H1 (cell line): ENCODE results near the gene MRFAP1. TPM values are rescaled to one million over a fixed set of nuclear protein-coding genes. Genes with fewer than 3 reads are reported as not detected.

ENCODE experiments used
- CTCF ChIA-PET: fragments of 300-600 bp; sonication (Branson Sonifier 250); formaldehyde crosslinking; loops from one replicate; lab custom pipeline; 2021; ENCODE audit not compliant: partially characterized antibody; lab: Charles Lee
- POLR2A ChIA-PET: fragments of 300-600 bp; sonication (Branson Sonifier 250); formaldehyde crosslinking; loops from one replicate; lab custom pipeline; 2021; ENCODE audit warnings: inconsistent platforms; ENCODE audit not compliant: partially characterized antibody; lab: Charles Lee
- DNase-seq, 2 experiments: peaks; one replicate each; pipeline versions ENCODE4 v3.0.0 to v3.0.0-alpha.2; 2010 to 2022; ENCODE audit warnings: low spot score in 2 of 2, low read depth in 1 of 2, mixed read lengths in 1 of 2
- FAIRE-seq: peaks from 2 replicates; lab custom pipeline; 2011; peaks lifted over from hg19 to GRCh38; lab: Jason Lieb, UNC
- H2AFZ ChIP-seq: 2 replicates; pipeline ENCODE4 v1.8.1; 2012; ENCODE audit warnings: low read length, inconsistent platforms
- H2AK5ac ChIP-seq: 2 replicates; pipeline ENCODE4 v1.6.1; 2013; ENCODE audit warnings: low read depth, low read length
- H2BK120ac ChIP-seq: replicated peaks from 2 replicates; pipeline ENCODE3; 2013; ENCODE audit warnings: low read depth, low read length, inconsistent platforms
- H2BK12ac ChIP-seq: 2 replicates; pipeline ENCODE4 v1.6.1; 2013; ENCODE audit warnings: low read depth, low read length
- H2BK15ac ChIP-seq: 2 replicates; pipeline ENCODE4 v1.6.1; 2013; ENCODE audit warnings: low read length
- H2BK20ac ChIP-seq: 2 replicates; pipeline ENCODE4 v1.6.1; 2013; ENCODE audit warnings: low read length
- H2BK5ac ChIP-seq: 2 replicates; pipeline ENCODE4 v1.6.1; 2013; ENCODE audit warnings: low read depth, low read length
- H3K14ac ChIP-seq: 2 replicates; pipeline ENCODE4 v1.6.1; 2013; ENCODE audit warnings: inconsistent platforms; ENCODE audit not compliant: insufficient read length
- H3K18ac ChIP-seq: 2 replicates; pipeline ENCODE4 v1.6.1; 2013; ENCODE audit warnings: low read length; ENCODE audit errors: extremely low read depth
- H3K23ac ChIP-seq: 2 replicates; pipeline ENCODE4 v1.6.1; 2013; ENCODE audit warnings: inconsistent platforms; ENCODE audit not compliant: insufficient read length
- H3K23me2 ChIP-seq: 2 replicates; pipeline ENCODE4 v1.6.1; 2013; ENCODE audit warnings: low read depth, low read length
- H3K27ac ChIP-seq: 2 replicates; pipeline ENCODE4 v1.6.1; 2011; ENCODE audit warnings: low read depth, low read length, inconsistent platforms
- H3K27me3 ChIP-seq, 4 experiments: replicated peaks in 1 of 4; 1 replicate in 1 of 4; 2 replicates in 3 of 4; pipeline versions ENCODE4 v1.6.1 to v1.8.1; 2011 to 2013; ENCODE audit warnings: low read length in 3 of 4, mild to moderate bottlenecking in 3 of 4, inconsistent platforms in 2 of 4, mixed read lengths in 2 of 4, moderate library complexity in 1 of 4; ENCODE audit not compliant: control insufficient read depth in 3 of 4, insufficient read depth in 3 of 4; ENCODE audit errors: extremely low read depth in 1 of 4
- H3K36me3 ChIP-seq, 4 experiments: 2 replicates each; pipeline versions ENCODE4 v1.6.1 to v1.8.1; 2011 to 2013; ENCODE audit warnings: mild to moderate bottlenecking in 4 of 4, low read length in 3 of 4, moderate library complexity in 2 of 4, control low read depth in 1 of 4, inconsistent platforms in 1 of 4; ENCODE audit not compliant: insufficient read depth in 4 of 4, control insufficient read depth in 2 of 4
- H3K4ac ChIP-seq: replicated peaks from 2 replicates; pipeline ENCODE3; 2013; ENCODE audit warnings: low read length, low read depth, mixed read lengths, inconsistent platforms; ENCODE audit not compliant: insufficient read length
- H3K4me1 ChIP-seq, 4 experiments: replicated peaks in 1 of 4; 1 replicate in 1 of 4; 2 replicates in 3 of 4; pipeline versions ENCODE4 v1.6.1 to v1.8.1; 2011 to 2013; ENCODE audit warnings: low read length in 3 of 4, inconsistent platforms in 2 of 4, mixed read lengths in 1 of 4; ENCODE audit not compliant: insufficient read depth in 4 of 4, control insufficient read depth in 3 of 4
- H3K4me2 ChIP-seq, 2 experiments: 2 replicates each; pipeline versions ENCODE4 v1.6.1 to v1.8.1; 2011 to 2013; ENCODE audit warnings: low read depth in 2 of 2, low read length in 2 of 2, control low read depth in 1 of 2, inconsistent platforms in 1 of 2, mild to moderate bottlenecking in 1 of 2; ENCODE audit not compliant: insufficient read depth in 1 of 2
- H3K4me3 ChIP-seq, 4 experiments: fragments of 200-600, 300-600 bp in 1 of 4; sonication (generic), shearing (Covaris generic), sonication (Bioruptor Twin) in 1 of 4; 2 replicates each; pipeline versions ENCODE4 v1.5.1 to v1.8.1; 2011 to 2016; ENCODE audit warnings: low read length in 4 of 4, low read depth in 3 of 4, control low read depth in 2 of 4, inconsistent platforms in 2 of 4, mild to moderate bottlenecking in 2 of 4, mixed read lengths in 1 of 4, moderate library complexity in 1 of 4; ENCODE audit not compliant: insufficient read depth in 2 of 4; ENCODE audit errors: extremely low read depth in 1 of 4
- H3K56ac ChIP-seq: replicated peaks from 2 replicates; pipeline ENCODE3; 2013; ENCODE audit warnings: low read depth, mild to moderate bottlenecking, mixed read lengths, low read length, inconsistent platforms; ENCODE audit not compliant: insufficient read length
- H3K79me1 ChIP-seq: 2 replicates; pipeline ENCODE4 v1.6.1; 2013; ENCODE audit warnings: low read depth, low read length, control low read depth
- H3K79me2 ChIP-seq, 2 experiments: 2 replicates each; pipeline versions ENCODE4 v1.6.1 to v1.8.1; 2012 to 2013; ENCODE audit warnings: low read length in 2 of 2, mild to moderate bottlenecking in 2 of 2, inconsistent platforms in 1 of 2; ENCODE audit not compliant: insufficient read depth in 2 of 2, control insufficient read depth in 1 of 2
- H3K9ac ChIP-seq, 4 experiments: replicated peaks in 1 of 4; 1 replicate in 1 of 4; 2 replicates in 3 of 4; pipeline versions ENCODE4 v1.6.1 to v1.8.1; 2011 to 2013; ENCODE audit warnings: low read depth in 3 of 4, low read length in 3 of 4, control low read depth in 2 of 4, mild to moderate bottlenecking in 2 of 4, moderate library complexity in 2 of 4, inconsistent platforms in 1 of 4; ENCODE audit errors: extremely low read depth in 1 of 4
- H3K9me3 ChIP-seq, 2 experiments: 2 replicates each; pipeline versions ENCODE4 v1.6.1 to v1.8.1; 2012 to 2013; ENCODE audit warnings: mild to moderate bottlenecking in 2 of 2, moderate library complexity in 2 of 2, control low read depth in 1 of 2, inconsistent platforms in 1 of 2, low read depth in 1 of 2, low read length in 1 of 2, mixed read lengths in 1 of 2; ENCODE audit not compliant: insufficient read depth in 2 of 2
- H4K20me1 ChIP-seq, 2 experiments: replicated peaks in 1 of 2; 2 replicates each; pipeline versions ENCODE3 to v1.8.1; 2011 to 2013; ENCODE audit warnings: inconsistent platforms in 2 of 2, low read length in 2 of 2, mild to moderate bottlenecking in 1 of 2; ENCODE audit not compliant: insufficient read depth in 2 of 2, control insufficient read depth in 1 of 2
- H4K5ac ChIP-seq: 2 replicates; pipeline ENCODE4 v1.6.1; 2013; ENCODE audit warnings: low read length, low read depth, mixed read lengths, inconsistent platforms; ENCODE audit not compliant: insufficient read length
- H4K8ac ChIP-seq: 2 replicates; pipeline ENCODE4 v1.8.0; 2013; ENCODE audit warnings: mild to moderate bottlenecking, moderate library complexity, low read length, inconsistent platforms; ENCODE audit not compliant: insufficient read depth; ENCODE audit errors: extremely low read depth
- H4K91ac ChIP-seq: replicated peaks from 2 replicates; pipeline ENCODE3; 2013; ENCODE audit warnings: low read length, mixed read lengths, inconsistent platforms; ENCODE audit not compliant: insufficient read length
- SIX5 ChIP-seq: IDR thresholded peaks from 2 replicates; pipeline ENCODE4 v1.6.1; 2011; ENCODE audit warnings: mild to moderate bottlenecking, low read depth, low read length
- WGBS, 2 experiments: shearing (Covaris generic) in 1 of 2; methylation state at CpG; one replicate each; pipeline versions ENCODE4 v1.1.6 to v1.1.7; 2013 to 2015; ENCODE audit warnings: low lambda C conversion rate in 2 of 2, mixed read lengths in 2 of 2, inconsistent platforms in 1 of 2, low coverage in 1 of 2, missing lambda C conversion rate in 1 of 2; ENCODE audit not compliant: insufficient replicate concordance in 2 of 2, insufficient coverage in 1 of 2, insufficient read length in 1 of 2; ENCODE audit errors: extremely low coverage in 1 of 2, missing lambda C conversion rate in 1 of 2; 5-methylcytosine and 5-hydroxymethylcytosine counted together
- polyA plus RNA-seq, 7 experiments: library from polyadenylated mRNA; depleted of rRNA in 3 of 7; stranded (reverse) in 5 of 7; unstranded in 2 of 7; fragments of >200 nt in 5 of 7; fragments of 200-250 nt in 2 of 7; gene quantifications; 1 replicate in 5 of 7; 2 replicates in 1 of 7; 4 replicates in 1 of 7; pipeline versions ENCODE4 v1.2.1 to v1.2.3, GENCODE V29; 2011 to 2013; ENCODE audit warnings: missing spikeins in 2 of 7, mixed read lengths in 2 of 7
- total RNA-seq: library from RNA; stranded (reverse); fragmentation: NEBNext Ultra II Directional; extraction: Animal tissue kit (Norgen Biotek cat#: 25700); gene quantifications from 2 replicates; pipeline ENCODE4 v1.2.1, GENCODE V29; 2021

MRFAP1 gene
- total and polyA plus RNA-seq, 2 of the 8 experiments (the other 6 are each of a cell fraction or from before 2014, with no cell fraction given) = 108 to 307 TPM

GRCh38 chr4:6619466-6620255 lies 20.8 kb upstream of the MRFAP1 start:
- Histone ChIP-seq H3K9ac (no peak overlapping the region), H3K4me1 (no peaks in the 10 kb centered on the region), H3K79me2 (no peaks in the 10 kb centered on the region), H4K5ac (no peak overlapping the region), H3K14ac (no peak overlapping the region), H3K4me2 (no peak overlapping the region), H2BK12ac (no peak overlapping the region), H3K27ac (no peak overlapping the region), H3K9me3 (no peaks in the 10 kb centered on the region), H2BK5ac (no peak overlapping the region), H4K91ac (no peak overlapping the region), H3K23me2 (no peaks in the 10 kb centered on the region), H3K79me1 (no peaks in the 10 kb centered on the region), H2AFZ (no peak overlapping the region), H2BK15ac (no peak overlapping the region), H4K8ac (no peak overlapping the region; the same call in 1 of the 2 replicates), H3K4ac (no peak overlapping the region), H3K56ac (no peak overlapping the region), H4K20me1 (peaks cover 0 to 9% of the 10 kb centered on the region in 2 experiments), H2BK120ac (no peak overlapping the region), H3K18ac (no peak overlapping the region), H3K4me3 (no peak overlapping the region), H3K23ac (no peak overlapping the region), H2AK5ac (no peak overlapping the region), H3K27me3 (no peaks in the 10 kb centered on the region), H3K36me3 (no peaks in the 10 kb centered on the region; a peak in 1 of 8 replicates), H2BK20ac (no peak overlapping the region)
- DNase-seq (no peak), FAIRE-seq (no peak)
- CTCF ChIA-PET = interaction anchor here (0.6 to 1.2 kb wide), 6 partner anchors 13 to 763 kb away, joined by 3 to 4 read pairs (median 3); no protein-coding TSS in a partner anchor
- POLR2A ChIA-PET = interaction anchor here (1.4 kb wide), 1 partner anchor 10 kb away, joined by 3 read pairs; no protein-coding TSS in a partner anchor
- WGBS, 2 experiments = 93% methylated on average over 21 of the region's 24 CpGs; no CpG with 5 or more reads in 1 of the 2 experiments
- TF ChIP-seq SIX5 = no peak
